Measurements from ENCODE around the gene SERTAD3.

DNA sequence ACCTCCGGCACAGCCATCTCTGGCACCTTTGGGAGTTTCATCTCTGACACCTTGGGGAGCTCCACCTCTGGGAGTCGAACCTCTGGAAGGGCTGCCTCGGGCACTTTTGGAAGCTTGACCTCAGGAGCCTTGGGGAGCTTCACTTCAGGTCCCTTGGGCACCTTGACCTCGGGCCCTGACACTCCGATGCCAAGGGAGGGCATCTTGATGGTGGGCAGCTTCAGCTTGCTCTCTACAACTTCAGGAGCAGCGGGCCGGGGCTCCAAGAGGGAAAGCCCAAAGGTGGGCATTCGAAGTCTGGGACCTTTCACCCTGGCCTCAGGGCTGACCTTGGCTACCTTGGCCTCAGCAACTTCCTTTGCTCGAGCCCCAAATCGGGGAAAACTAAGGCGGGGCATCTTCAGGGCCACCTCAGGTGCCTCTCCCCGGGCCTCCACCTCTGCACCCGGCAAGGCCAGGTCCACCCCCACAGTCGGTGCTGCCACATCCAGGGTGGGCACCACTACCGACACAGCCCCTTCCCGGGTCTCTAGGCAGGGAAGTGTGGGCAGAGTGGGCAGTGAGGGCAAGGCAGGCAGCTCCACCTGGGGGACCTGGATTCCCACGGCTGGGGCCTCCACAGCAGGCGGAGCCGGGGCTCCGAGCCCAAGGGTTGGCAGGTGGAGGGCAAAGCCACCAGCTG is 47.1 kb downstream of the SERTAD3 start:
- TF ChIP-seq, protein P1, sequence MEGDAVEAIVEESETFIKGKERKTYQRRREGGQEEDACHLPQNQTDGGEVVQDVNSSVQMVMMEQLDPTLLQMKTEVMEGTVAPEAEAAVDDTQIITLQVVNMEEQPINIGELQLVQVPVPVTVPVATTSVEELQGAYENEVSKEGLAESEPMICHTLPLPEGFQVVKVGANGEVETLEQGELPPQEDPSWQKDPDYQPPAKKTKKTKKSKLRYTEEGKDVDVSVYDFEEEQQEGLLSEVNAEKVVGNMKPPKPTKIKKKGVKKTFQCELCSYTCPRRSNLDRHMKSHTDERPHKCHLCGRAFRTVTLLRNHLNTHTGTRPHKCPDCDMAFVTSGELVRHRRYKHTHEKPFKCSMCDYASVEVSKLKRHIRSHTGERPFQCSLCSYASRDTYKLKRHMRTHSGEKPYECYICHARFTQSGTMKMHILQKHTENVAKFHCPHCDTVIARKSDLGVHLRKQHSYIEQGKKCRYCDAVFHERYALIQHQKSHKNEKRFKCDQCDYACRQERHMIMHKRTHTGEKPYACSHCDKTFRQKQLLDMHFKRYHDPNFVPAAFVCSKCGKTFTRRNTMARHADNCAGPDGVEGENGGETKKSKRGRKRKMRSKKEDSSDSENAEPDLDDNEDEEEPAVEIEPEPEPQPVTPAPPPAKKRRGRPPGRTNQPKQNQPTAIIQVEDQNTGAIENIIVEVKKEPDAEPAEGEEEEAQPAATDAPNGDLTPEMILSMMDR (IDR thresholded peaks at IDR 0.05 in 2 of 3, conservative IDR thresholded peaks at IDR 0.05 in 1 of 3; ENCODE audit: control insufficient read depth in 2 of 3, extremely low read depth in 1 of 3, insufficient read depth in 1 of 3, low read depth in 3 of 3, low read length in 3 of 3) = no peak
- TF ChIP-seq MYC (IDR thresholded peaks at IDR 0.05; ENCODE audit: insufficient read depth, insufficient read length, insufficient replicate concordance, low read length, severe bottlenecking) = no peak
- no peak for TF ChIP-seq CBX3 (IDR thresholded peaks at IDR 0.05; ENCODE audit: borderline replicate concordance, low read depth)
- TF ChIP-seq TAF1 (IDR thresholded peaks at IDR 0.05; ENCODE audit: borderline replicate concordance, low read depth, low read length) = no peak

Data from GM12878 (cell line).